ENCODE data around the gene MYO7B.
"Not testable (repeated sequence)": the region's sequence is repeated elsewhere in the genome, so short reads cannot be mapped to it uniquely, and the experiment has no call there.

Gene MYO7B

DNA sequence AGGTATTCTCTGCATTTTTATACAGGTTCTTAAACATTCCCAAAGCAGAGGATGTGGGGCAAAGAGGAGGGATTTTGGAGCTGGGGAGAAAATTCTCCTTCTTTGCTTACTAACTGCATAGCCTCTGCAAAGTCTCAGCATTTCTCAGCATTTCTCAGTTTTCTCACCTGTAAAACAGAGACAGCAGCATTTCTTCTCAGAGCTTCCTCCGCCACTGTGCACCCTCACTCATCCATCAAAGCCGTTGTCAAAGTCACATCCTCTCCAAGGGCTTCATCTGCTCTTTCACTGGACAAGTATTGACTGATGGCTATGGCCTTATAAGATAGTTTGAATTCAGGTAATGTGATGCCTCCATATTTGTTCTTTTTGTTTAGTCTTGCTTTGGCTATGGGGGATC is 17.4 kb downstream of the MYO7B start:
- DNase-seq (ENCODE audit: low read depth), result no peak

GRCh38 chr2:127558911-127559310 is 23.4 kb downstream of the MYO7B start:
- no peak for DNase-seq (ENCODE audit: low read depth)

- no peak for DNase-seq (ENCODE audit: low read depth)
These were observed 24.0 kb downstream of the MYO7B start for GRCh38 chr2:127559454-127559853.

DNA sequence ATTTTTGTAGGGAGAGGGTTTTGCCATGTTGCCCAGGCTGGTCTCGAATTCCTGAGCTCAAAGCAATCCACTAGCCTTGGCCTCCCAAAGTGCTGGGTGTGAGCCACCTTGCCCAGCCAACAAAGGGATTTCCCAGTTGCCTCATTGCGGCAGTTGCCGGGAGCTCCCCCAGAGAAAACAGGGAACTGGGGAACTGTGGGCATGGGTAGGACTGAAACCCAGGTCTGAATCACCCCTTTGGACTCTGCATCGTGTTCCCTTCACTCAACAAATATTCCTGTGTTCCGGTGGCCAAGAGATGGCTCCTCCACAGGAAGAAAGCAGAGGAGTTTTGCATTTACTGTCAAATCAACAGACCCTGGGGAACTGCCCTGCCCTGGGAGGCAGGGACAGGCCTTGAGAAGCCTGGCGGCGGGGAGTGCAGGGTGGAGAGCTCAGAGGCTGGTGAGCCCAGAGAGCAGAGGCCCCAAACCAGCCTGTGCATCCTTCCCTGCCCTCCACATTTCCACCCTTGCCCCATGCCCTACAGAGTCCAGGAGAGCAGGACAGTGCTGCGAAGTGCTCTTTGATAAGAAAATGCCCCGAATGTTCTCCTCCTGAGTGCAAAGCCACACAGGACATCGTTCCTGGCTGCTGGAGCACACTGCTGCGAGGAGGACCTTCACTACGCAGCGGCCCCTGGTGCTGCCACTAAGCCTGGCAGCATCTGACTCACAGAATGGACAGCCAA is 24.9 kb downstream of the MYO7B start:
- DNase-seq (ENCODE audit: low read depth), result no peak

DNA sequence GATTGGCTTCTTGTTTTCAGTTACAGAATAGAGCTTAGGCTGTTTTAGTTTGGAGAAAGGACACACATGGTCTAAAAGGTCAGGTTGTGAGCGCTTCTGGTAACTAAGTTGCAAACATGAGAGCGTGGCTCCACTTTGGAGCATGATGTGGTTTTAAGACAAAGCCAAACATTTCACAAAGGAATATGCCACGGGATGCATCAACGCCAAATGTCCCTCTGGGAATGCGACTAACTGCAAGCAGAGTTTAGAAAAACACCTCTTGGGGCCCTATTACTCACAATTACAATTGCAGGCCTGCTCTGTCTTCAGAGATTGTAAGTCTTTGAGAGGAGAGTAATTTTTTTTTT is 25.4 kb downstream of the MYO7B start:
- no peak for DNase-seq (ENCODE audit: low read depth)

DNA sequence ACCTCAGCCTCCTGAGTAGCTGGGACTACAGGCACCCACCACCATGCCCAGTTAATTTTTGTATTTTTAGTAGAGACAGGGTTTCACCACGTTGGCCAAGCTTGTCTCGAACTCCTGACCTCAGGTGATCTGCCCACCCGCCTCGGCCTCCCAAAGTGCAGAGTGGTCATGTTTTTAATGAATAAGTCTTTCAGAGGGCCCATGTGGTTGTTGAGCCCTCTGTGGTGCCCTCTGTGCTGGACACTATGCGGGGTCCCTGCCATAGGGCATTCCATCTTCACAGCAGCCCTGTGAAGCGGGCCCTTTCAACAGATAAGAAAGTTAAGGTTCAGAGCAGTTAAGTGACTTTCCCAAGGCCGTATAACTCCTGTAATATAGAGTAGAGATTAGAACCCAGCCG is 25.9 kb downstream of the MYO7B start:
- DNase-seq (ENCODE audit: low read depth), result no peak

DNA sequence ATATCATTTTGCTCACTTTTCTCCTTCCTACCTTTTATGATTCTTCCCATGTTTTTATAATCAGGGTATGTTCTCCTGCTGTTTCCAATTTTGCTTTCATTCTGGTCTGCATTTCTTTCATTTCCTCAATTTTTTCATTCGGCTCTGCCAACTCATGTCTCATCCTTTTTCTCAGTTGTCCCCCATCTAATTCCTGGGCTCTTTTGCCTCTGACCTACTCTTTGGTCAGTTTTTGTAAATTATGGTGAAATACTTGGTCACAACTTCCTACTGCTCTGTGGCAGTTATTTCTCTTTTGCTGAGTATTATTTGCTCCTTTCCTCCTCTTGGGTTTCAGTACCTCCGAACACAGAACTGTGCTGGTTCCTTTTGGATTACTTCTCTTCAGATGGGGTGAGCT is 27.5 kb downstream of the MYO7B start:
- no peak for DNase-seq (ENCODE audit: low read depth)

DNA sequence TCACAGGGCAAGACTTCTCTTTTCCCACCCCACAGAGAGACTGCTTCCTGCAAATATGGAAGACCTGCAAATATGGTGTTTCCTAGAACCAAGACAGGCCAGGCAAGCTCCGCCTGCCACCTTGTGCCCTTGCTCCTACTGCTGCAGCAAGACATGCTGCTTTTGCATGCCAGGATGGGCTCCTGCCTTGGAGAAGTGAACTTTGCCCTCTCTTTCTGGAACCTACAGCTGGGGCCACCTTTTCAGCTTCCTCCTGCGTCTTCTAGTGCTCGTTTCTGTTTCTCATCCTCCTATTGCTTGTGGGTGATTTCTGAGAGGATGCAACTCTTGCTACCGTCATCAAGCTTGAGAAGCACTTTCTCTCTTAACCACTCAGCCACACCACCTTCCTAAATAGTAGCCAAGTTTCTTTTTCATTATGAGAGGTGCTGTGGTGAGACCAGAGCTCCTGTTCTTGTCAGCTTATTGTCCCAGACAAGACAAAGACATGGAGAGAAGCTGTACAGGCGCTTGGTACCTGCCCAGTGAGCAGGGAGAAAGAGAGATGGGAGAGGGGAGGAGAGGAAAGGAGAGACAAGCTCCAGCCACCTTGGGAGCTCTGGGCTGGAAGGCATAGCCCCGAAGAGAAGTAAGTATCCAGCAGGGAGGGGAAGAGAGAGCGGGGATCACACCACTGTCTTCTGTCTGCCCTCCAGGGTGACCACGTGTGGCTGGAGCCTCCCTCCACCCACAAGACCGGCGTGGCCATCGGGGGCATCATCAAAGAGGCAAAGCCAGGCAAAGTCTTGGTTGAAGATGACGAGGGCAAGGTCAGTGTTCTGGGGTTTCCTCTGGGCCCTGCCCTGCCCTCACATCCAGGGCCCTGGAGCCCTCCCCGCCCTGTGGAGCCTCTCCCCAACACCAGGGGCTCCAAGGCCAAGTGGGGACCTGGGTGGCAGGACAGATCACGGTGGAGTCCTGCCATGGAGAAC is 28.3 kb downstream of the MYO7B start:
- no peak for DNase-seq (ENCODE audit: low read depth)

DNA sequence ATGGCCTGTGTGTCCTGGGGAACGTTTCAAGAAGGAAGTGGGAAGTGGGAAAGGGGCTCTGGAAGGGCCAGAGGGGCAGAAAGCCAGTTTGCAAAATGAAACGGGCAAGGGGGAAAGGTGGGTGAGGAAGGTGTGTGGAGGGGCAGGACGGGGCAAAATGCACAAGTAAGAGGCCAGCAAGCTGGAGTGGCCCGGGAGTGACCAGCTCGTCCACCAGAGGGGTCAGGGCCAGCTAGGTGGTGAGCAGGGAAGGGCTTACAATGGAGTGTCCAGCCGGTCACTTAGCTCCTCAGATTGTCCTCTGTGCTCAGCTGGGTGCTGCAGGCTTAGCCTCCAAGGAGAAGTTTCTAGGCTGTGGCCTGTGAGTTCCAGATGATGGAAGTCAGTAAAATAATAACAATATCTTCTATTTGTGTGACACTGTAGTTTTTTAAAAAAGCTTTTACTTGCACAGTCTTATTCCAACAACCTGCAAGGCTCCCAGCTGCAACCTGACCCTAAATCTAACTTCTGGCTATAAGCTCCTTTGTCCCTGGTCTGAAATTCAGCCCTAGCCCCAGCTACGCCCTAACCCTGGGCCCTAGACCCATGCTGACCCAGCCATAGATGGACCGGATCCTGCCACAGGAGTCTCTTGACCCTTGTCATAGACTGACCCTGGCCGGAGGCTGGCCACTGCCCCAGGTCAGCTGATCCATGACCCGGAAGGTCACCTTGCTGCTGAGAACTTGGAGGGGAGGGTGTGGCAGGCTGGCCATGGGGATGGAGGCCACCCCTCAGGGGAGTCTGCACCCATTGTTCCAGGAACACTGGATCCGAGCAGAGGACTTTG is 29.2 kb downstream of the MYO7B start:
- no peak for DNase-seq (ENCODE audit: low read depth)

DNA sequence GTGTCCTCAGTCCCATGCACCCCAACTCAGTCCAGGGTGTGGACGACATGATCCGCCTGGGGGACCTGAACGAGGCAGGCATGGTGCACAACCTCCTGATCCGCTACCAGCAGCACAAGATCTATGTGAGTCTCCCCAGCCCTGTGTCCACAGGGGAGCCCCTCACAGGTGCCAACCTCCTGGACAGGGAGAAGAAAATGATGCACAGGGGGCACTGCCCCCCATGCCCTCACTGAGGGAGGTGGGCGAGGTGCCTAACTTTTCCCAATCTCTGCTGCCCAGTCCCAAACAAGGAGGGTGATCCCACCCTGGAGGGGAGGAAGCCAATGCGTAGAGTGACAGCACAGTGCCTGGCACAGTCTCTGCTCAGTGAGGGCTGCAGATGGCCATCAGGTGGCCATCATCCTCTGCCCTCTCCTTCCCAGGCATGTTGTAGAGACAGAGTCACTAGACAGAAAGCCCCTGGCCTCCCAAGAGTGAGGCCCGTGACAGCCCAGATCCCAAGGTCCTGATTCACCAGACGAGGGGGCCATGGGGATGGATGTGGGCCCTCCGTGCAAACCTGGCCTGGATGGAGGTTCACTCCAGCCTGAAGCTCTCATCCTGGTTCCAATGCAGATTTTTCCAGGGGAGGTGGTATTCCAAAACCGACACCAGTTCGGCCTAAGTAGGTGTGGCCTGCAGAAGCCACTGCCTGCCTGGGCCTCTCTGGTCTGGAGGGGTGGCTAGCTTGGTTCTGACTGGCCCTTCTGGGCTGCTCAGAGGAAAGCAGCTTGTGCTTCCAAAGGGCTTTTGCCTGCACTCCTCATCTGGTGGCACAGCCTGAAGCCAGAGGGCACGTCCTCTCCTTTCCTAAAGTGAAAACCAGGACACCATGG is 30.0 kb downstream of the MYO7B start:
- no peak for DNase-seq (ENCODE audit: low read depth)

DNA sequence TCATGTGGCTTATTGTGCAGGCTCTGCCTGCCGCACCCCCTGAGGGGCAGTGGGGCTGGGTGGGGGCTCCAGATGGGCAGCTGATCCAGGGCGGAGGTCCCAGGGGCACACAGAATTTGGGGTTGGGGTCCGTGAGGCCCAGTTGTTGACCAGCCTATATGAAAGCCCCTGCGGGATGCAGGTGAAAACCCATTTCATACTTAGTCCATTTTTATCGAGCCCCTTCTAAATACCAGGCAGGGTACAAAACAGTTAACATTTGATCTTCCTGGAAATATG is 30.6 kb downstream of the MYO7B start:
- DNase-seq (ENCODE audit: low read depth), result no peak

- no peak for DNase-seq (ENCODE audit: low read depth)
These were observed 31.1 kb downstream of the MYO7B start for GRCh38 chr2:127566576-127566975.

- no peak for DNase-seq (ENCODE audit: low read depth)
These were observed 31.9 kb downstream of the MYO7B start for GRCh38 chr2:127567351-127567854.

DNA sequence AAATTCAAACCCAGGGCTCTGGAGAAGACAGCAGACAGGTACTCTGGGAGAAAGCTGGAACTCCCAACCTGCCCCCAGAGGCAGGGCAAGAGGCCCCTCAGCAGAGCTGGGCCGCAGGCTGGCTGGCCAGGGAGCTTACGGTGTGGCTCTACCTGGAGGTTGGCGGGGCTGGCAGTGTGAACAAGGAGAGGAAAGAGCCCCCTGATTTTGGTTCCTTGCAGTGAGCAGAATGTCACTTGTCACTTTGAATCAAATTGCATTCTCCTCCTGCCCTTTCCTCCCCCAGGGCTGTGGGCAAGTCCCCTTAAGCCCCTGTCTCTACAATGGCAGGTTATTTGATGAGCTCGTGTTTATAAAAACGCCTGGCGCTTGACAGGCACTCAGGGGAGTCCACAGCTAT is 32.6 kb downstream of the MYO7B start:
- DNase-seq (ENCODE audit: low read depth), result no peak

DNA sequence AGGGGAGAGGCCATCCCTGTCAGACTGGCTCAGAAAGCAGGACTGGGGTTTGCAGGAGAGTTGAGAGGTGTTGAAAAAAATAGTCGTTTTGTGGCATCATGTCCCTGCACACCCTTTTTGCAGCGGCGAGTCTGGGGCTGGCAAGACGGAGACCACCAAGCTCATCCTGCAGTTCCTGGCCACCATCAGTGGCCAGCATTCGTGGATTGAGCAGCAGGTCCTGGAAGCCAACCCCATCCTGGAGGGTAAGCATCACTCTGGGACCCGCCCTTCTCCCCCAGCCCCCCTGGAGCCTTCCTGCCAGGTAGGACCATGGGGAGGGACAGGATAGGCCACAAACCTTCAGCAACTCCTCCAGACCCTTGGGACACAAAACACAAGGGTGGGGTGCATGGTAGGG is 34.2 kb downstream of the MYO7B start:
- no peak for DNase-seq (ENCODE audit: low read depth)

GRCh38 chr2:127570282-127571250 is 35.1 kb downstream of the MYO7B start:
- DNase-seq (ENCODE audit: low read depth), result no peak

DNA sequence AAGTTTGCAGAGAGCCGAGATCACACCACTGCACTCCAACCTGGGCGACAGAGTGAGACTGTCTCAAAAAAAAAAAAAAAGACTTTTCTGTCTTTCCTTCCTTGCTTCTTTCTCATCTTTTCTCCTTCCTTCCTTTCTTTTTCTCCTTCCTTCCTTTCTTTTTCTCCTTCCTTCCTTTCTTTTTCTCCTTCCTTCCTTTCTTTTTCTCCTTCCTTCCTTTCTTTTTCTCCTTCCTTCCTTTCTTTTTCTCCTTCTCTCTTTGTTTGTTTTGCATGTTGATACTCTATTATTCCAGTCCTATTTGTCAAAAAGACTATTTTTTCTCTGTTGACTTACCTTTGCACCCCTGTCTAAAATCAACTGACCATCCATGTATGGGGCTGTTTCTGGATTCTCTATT is 36.9 kb downstream of the MYO7B start:
- DNase-seq (ENCODE audit: low read depth), result not testable (repeated sequence)

- no peak for DNase-seq (ENCODE audit: low read depth)
These were observed 37.4 kb downstream of the MYO7B start for GRCh38 chr2:127572841-127573240.

DNA sequence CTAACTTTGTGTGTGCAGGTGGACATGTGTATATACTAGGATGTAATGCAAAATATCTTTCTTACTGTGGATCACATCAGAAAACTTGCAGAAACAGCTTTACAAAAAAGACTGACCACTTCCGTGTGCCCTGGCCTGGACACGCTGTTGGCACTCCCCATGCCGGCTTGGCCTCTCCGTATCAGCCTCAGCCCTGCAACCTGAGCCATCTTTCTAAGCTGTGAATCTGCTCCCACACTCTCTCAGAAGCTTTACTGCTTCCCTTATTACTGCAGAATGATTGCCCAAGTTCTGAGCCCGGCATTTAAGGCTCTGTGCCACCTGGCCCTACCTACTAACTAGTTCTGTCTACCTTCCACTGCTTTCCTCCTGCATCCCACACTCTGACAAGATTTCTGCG is 37.8 kb downstream of the MYO7B start:
- no peak for DNase-seq (ENCODE audit: low read depth)

DNA sequence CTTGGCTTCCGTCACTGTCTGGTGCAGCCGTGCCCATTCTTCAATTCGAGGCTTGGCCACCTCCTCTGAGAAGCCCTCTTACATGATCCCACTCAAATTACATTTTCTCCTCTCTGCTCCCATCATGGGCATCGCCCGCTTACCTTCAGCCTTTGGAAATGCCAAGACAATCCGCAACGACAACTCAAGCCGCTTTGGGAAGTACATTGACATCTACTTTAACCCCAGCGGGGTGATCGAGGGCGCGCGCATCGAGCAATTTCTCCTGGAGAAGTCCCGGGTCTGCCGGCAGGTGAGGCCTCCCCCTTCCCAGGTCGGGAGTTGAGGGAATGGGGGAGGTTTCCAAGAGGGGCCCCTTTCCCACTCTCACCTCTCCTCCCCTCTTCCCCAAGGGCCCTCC is 38.3 kb downstream of the MYO7B start:
- DNase-seq (ENCODE audit: low read depth), result no peak
